Activated CD8-positive, alpha-beta memory T cell treated with anti-CD3 and anti-CD28 coated beads, Interleukin-2, amount 50 U/mL, for 24 hours (primary cell): Measurements from ENCODE around the gene CYP3A4.
"Not testable (repeated sequence)": the region's sequence is repeated elsewhere in the genome, so short reads cannot be mapped to it uniquely, and the experiment has no call there.

Experiments
- DNase-seq: peaks from one replicate; pipeline ENCODE4 v3.0.0-alpha.2; 2020; ENCODE audit errors: extremely low read depth

CYP3A4 gene

GRCh38 chr7:99752356-99752755 lies 31.6 kb downstream of the CYP3A4 start:
- DNase-seq = no peak

GRCh38 chr7:99751322-99752052 lies 32.5 kb downstream of the CYP3A4 start:
- DNase-seq = not testable (repeated sequence)

DNA sequence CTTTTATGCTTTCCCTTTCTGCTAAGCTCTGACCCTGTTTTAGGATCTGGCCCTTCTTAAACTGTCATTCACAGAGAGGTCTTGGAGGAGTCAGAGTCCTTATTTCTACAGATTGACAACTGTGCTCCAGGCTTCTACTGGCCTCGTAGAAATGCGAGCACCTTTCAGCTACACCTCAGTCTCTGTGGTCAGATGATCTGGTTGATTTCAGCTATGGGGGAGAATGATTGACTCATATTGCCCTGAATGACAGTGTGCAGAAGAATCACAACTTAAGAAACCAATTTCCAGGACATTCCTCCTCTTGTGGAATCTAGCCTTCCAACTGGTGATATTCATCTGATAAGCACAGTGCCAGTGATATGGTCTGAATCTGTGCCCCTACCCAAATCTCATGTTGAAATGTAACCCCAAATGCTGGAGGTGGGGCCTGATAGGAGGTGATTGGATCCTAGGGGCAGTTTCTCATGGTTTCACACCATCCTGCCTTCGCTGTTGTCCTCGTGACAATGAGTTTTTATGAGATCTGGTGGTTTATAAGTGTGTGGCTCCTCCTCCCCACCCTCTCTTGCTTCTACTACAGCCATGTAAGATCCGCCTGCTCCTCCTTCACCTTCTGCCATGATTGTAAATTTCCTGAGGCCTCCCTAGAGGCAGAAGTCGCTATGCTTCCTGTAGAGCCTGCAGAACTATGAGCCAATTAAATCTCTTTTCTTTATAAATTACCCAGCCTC lies 35.0 kb downstream of the CYP3A4 start:
- no peak for DNase-seq

DNA sequence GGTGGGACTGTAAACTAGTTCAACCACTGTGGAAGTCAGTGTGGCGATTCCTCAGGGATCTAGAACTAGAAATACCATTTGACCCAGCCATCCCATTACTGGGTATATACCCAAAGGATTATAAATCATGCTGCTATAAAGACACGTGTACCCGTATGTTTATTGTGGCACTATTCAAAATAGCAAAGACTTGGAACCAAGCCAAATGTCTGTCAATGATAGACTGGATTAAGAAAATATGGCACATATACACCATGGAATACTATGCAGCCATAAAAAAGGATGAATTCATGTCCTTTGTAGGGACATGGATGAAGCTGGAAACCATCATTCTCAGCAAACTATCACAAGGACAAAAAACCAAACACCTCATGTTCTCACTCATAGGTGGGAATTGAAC lies 37.1 kb downstream of the CYP3A4 start:
- not testable (repeated sequence) for DNase-seq

- not testable (repeated sequence) for DNase-seq
Observed at GRCh38 chr7:99745395-99745794, 38.6 kb downstream of the CYP3A4 start.

- DNase-seq = no peak
Observed at GRCh38 chr7:99742737-99743394, 41.1 kb downstream of the CYP3A4 start.

- no peak for DNase-seq
Observed at GRCh38 chr7:99741441-99741795, 42.6 kb downstream of the CYP3A4 start.

DNA sequence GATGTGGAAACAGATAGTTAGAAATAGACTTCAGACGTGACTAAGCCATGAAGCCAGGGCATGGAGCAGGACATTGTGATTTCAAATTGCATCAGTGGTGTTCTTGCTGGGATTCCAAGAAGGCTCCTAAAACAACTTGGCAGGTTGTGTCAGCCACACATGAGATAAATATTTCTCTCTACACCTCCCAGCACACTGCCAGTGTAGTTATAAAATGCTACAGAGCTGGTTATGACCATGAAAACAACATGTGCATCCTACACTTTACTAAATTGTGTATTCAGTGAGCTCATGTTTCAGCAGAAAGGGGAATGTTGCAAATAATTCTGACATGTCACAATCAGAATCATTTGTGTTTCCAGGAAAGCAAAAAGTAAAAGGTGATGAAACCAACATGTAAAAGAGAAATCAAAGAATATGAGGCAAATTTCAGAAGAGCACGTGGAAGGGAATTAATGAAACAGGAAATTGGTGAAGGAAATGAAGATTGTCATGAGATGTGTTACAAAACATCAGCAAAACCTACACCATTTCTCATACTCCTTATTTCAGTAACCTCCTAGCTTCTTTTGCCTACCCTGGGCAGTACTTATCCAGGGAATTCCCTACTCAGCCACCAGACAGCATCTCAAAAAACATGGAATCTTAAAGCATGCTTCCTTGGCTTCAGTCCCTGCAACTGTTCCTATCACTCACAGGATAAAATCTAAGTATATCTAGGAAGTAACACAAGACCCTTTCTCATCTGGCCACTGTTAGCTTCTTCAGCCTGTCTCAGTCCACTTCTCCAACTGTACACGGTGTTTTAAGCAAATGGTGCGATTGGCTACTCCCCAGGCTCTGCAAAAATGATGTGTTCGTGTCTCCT lies 43.2 kb downstream of the CYP3A4 start:
- no peak for DNase-seq

DNA sequence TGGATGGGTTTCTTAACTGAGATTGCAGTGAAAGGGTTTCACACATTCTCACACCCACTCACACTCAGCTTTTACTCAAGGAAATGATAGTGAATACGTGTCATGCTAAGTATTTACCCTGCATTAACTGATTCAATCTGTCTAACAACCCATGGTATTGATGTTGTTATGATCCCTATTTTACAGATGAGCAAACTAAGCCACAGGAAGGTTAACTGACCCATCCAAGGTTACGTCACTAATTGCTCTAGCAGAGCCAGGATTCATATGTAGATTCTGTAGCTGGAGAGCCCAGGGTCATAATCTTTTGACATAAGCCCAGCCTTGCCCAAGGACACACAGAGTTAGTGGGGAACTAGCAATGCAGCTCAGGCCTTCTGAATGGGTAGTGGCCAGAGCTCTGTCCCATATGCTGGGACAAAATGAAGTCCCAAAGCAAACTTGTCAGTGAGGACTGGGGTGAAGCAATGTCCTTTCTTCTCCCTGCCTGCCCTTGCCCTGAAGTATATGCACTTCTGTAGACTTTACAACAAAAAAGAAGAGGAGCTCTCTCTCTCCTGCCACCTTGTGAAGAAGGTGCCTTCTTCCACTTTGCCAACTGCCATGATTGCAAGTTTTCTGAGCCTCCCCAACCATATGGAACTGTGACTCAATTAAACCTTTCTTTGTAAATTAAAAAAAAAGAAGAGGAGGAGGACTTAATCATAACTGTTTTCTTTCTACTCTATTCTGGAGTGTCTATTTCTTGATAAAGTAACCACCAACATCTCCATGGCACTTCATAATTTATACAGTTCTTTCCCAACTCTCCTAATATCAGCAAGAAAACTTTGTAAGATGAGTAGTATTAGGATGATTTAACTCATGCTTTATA lies 44.0 kb downstream of the CYP3A4 start:
- no peak for DNase-seq

- no peak for DNase-seq
Observed at GRCh38 chr7:99737726-99738125, 46.3 kb downstream of the CYP3A4 start.

DNA sequence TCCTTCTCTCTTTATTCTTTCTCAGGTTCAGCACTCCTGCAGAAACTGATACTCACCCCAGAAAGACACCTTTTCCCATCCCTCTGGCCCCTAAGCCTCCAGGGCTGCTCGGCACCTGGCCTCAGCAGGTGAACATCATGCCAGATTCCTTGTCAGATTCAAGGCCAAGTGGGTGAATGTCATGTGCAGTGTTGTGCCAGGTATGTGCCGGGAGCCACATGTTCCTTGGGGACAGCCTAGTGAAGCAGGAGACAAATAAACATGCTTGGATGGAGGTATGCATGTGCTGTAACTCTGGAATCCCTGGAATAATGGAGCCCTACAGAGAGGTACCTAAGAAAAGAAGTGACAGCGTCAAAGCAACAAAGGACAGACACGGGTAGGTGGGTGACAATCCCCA lies 47.3 kb downstream of the CYP3A4 start:
- not testable (repeated sequence) for DNase-seq

DNA sequence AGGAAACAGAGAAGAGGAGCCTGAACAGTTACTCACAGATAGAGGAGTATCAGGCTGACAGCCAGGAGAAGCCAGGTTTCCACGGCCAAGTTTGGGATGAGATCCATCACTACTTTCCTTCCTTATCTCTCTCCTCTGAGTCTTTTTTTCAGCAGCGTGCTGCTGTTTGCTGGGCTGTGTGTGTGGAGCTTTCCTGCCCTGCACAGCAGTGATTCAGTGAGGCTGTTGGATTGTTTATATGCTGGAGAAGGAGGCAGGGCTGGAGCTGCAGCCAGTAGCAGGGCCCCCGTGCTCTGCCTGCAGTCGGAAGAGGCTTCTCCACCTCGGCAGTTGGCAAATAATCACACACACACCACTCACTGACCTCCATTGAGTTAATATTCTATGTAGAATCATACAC lies 49.0 kb downstream of the CYP3A4 start, which contains the start of gene CYP3A7:
Gene CYP3A7, minus strand, starts transcription at position 210 of the 400 bp plus-strand sequence. Its CDS starts 103 bp downstream, at position 107.
- no peak for DNase-seq

DNA sequence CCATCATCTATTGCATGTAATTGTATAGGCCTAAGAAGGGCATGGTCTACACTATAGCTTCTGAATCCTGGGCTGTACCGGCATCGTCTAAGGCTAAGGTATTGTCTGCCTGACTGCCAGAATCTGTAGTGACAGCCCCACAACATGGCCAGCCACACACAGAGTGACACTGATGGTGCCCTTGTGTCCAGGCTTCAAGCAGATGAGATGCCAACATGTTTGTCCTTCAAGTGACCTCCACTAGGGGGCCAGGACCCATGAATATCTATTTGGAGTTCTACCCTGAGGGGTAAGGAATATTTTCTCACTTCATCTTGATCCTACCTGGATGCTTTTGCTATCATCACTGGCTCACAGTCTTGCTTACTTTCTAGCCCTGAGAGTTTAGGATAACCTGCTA lies 50.5 kb downstream of the CYP3A4 start:
- DNase-seq = no peak

DNA sequence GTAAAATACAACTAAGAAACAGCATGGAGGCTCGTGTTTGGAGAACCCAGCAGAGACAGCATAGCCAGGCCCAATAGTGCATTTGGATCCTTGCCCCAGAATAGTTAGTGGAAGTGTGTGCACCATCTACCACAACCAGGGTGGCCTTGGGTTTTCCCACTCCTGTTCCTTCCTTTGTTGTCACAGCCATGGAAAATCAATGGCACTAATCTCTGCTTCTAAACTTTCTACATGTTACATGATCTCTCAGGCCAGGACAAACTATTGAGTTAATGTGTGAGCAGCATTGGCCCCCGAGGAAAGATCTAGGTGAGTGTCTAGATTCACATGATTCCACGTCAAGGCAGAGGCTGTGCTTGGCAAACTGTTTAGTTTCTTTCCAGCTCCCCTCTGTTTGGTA lies 51.0 kb downstream of the CYP3A4 start:
- DNase-seq = no peak

GRCh38 chr7:99731638-99732374 lies 52.2 kb downstream of the CYP3A4 start:
- DNase-seq = no peak

DNA sequence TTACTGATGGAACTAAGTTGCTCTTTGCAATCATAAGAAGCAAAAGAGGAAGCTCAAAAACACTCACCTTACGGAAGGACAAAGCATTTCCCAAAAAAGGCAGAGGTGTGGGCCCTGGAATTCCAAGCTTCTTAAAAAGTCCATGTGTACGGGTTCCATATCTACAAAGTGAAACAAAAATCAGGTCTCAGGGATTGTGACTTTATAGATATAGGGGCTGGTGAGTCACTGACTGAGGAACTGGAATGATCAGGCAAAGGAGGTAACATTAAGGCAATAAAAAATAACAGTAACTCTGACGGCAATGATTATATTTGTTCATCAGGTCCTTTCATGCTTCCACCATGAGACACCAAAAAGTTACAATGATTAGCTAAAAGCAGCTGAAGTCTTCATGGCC lies 53.0 kb downstream of the CYP3A4 start:
- no peak for DNase-seq

GRCh38 chr7:99730238-99730810 lies 53.7 kb downstream of the CYP3A4 start:
- DNase-seq = no peak

DNA sequence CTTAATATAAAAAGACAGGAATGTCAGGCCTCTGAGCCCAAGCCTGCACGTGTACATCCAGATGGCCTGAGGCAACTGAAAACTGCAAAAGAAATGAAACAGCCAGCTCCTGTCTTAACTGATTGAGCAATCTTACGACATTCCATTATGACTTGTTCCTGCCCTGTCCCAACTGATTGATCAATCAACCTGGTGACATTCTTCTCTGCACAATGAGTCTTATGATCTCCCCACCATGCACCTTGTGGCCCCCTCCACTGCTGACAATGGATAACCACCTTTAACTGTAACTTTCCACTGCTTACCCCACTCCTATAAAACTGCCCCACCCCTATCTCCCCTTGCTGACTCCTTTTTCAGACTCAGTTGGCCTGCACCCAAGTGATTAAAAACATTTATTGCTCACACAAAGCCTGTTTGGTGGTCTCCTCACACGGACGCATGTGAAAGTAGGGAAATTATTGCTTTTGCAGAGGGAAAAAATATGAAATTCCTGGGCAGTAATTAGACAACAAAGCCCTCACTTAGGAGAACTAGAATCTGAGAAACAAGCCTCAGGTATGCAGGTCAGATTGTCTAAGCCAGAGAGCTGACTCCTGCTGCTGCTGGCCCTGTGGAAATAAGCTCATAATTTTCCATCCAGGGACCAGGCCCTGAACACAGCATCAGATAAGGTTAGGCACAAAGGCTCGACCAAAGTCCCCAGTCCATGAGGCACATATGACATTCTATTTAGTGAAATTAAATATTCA lies 54.3 kb downstream of the CYP3A4 start:
- no peak for DNase-seq

GRCh38 chr7:99728615-99729014 lies 55.4 kb downstream of the CYP3A4 start:
- no peak for DNase-seq
